GM21619 (cell line): Measurements from ENCODE around the gene LYZ.

ENCODE experiments used
- ATAC-seq: cut with Tn5 transposase; IDR thresholded peaks from one replicate; pipeline ENCODE4 v1.9.1; 2021; ENCODE audit not compliant: unreplicated experiment

Gene LYZ

GRCh38 chr12:69338120-69338859, 9.9 kb upstream of the LYZ start:
- ATAC-seq, result no peak

- no peak for ATAC-seq
These were observed 9.2 kb upstream of the LYZ start for GRCh38 chr12:69338936-69339335.

GRCh38 chr12:69339999-69340398, 8.2 kb upstream of the LYZ start:
- no peak for ATAC-seq

- ATAC-seq, result no peak
These were observed 6.9 kb upstream of the LYZ start for GRCh38 chr12:69341328-69341727.

GRCh38 chr12:69342421-69342820, 5.8 kb upstream of the LYZ start:
- no peak for ATAC-seq

GRCh38 chr12:69343357-69343756, 4.8 kb upstream of the LYZ start:
- no peak for ATAC-seq

GRCh38 chr12:69343885-69344612, 4.1 kb upstream of the LYZ start:
- ATAC-seq, result no peak

GRCh38 chr12:69345077-69345476, 3.1 kb upstream of the LYZ start:
- no peak for ATAC-seq

GRCh38 chr12:69345742-69346141, 2.4 kb upstream of the LYZ start:
- no peak for ATAC-seq

GRCh38 chr12:69350002-69350626, 1.9 kb downstream of the LYZ start:
- ATAC-seq, result no peak

GRCh38 chr12:69350777-69351176, 2.6 kb downstream of the LYZ start:
- ATAC-seq, result no peak

- no peak for ATAC-seq
These were observed 3.5 kb downstream of the LYZ start for GRCh38 chr12:69351462-69352236.

- ATAC-seq, result no peak
These were observed 4.7 kb downstream of the LYZ start for GRCh38 chr12:69352904-69353303.

- no peak for ATAC-seq
These were observed 6.0 kb downstream of the LYZ start for GRCh38 chr12:69354172-69354555.

- ATAC-seq, result no peak
These were observed 6.5 kb downstream of the LYZ start for GRCh38 chr12:69354556-69355187.

- ATAC-seq, result no peak
These were observed 7.3 kb downstream of the LYZ start for GRCh38 chr12:69355363-69356028.

- ATAC-seq, result peak; percentile 79
These were observed 11.6 kb downstream of the LYZ start, which contains the start of gene YEATS4 for GRCh38 chr12:69359531-69360347. YEATS4 (plus strand) TSS chr12:69359743; CDS start chr12:69359973, 230 bp downstream.

- no peak for ATAC-seq
These were observed 12.1 kb downstream of the LYZ start for GRCh38 chr12:69360348-69360672.

- no peak for ATAC-seq
These were observed 18.6 kb downstream of the LYZ start for GRCh38 chr12:69366796-69367195.

- no peak for ATAC-seq
These were observed 20.0 kb downstream of the LYZ start for GRCh38 chr12:69368171-69368570.
